ENCODE data around the gene EDAR.

GRCh38 chr2:108935271-108935741 is 53.7 kb downstream of the EDAR start:
- TF ChIP-seq MAX (IDR thresholded peaks at IDR 0.05), result no peak
- TF ChIP-seq GATA3 (IDR thresholded peaks at IDR 0.05; ENCODE audit: borderline replicate concordance), result no peak
- TF ChIP-seq CTCF (IDR thresholded peaks at IDR 0.05), result no peak
- no peak for TF ChIP-seq NPAS2 (CRISPR knock-in tag; IDR thresholded peaks at IDR 0.05; ENCODE audit: borderline replicate concordance)
- TF ChIP-seq KDM5A (IDR thresholded peaks at IDR 0.05), result no peak
- TF ChIP-seq POLR2A (IDR thresholded peaks at IDR 0.05; ENCODE audit: low read length), result no peak
- no peak for TF ChIP-seq ESRRA (IDR thresholded peaks at IDR 0.05; ENCODE audit: borderline replicate concordance, low read length)
- no peak for TF ChIP-seq RNF2 (IDR thresholded peaks at IDR 0.05; ENCODE audit: borderline replicate concordance, low read depth)
- TF ChIP-seq CHD2 (IDR thresholded peaks at IDR 0.05; ENCODE audit: low read length, partially characterized antibody), result no peak
- TF ChIP-seq ELK1 (IDR thresholded peaks at IDR 0.05; ENCODE audit: low read depth, low read length), result no peak
- TF ChIP-seq CEBPB (IDR thresholded peaks at IDR 0.05), result no peak
- TF ChIP-seq HOXA7 (CRISPR knock-in tag; IDR thresholded peaks at IDR 0.05), result no peak
